ENCODE measurements around the gene DDO.

DNA sequence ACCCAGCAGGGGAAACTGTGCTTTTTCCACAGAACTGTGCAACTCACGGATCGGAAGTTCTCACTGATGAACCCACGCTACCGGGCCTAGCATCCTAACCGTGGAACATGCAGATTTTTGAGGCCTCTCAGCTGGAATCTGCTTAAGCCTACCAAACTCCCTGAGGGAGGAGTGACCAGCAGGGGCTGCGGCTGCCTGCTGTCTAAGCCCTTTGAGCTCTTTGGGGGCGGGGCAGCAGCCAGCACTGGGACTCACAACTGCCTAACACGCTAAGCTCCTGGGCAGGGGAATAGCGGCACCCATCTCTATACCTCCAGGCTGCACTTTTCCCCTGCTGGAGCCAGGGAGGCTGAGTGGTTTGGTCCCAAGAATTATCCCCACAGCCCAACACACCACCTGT lies 36.8 kb downstream of the DDO start:
- TF ChIP-seq, protein P1, sequence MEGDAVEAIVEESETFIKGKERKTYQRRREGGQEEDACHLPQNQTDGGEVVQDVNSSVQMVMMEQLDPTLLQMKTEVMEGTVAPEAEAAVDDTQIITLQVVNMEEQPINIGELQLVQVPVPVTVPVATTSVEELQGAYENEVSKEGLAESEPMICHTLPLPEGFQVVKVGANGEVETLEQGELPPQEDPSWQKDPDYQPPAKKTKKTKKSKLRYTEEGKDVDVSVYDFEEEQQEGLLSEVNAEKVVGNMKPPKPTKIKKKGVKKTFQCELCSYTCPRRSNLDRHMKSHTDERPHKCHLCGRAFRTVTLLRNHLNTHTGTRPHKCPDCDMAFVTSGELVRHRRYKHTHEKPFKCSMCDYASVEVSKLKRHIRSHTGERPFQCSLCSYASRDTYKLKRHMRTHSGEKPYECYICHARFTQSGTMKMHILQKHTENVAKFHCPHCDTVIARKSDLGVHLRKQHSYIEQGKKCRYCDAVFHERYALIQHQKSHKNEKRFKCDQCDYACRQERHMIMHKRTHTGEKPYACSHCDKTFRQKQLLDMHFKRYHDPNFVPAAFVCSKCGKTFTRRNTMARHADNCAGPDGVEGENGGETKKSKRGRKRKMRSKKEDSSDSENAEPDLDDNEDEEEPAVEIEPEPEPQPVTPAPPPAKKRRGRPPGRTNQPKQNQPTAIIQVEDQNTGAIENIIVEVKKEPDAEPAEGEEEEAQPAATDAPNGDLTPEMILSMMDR (conservative IDR thresholded peaks at IDR 0.05 in 1 of 2, IDR thresholded peaks at IDR 0.05 in 1 of 2; ENCODE audit: extremely low read depth in 1 of 2, insufficient read depth in 1 of 2, low read depth in 1 of 2, low read length in 2 of 2) = no peak
- TF ChIP-seq EZH2 (IDR thresholded peaks at IDR 0.05; ENCODE audit: borderline replicate concordance, low read length) = no peak

Data from mammary epithelial cell (primary cell).